Measurements from ENCODE around the gene FGFR3. TPM values are rescaled to one million over a fixed set of nuclear protein-coding genes. Genes with fewer than 3 reads are reported as not detected.

Gene FGFR3
- polyA plus RNA-seq, 1 donor from 2014 or later = 0.48 TPM

DNA sequence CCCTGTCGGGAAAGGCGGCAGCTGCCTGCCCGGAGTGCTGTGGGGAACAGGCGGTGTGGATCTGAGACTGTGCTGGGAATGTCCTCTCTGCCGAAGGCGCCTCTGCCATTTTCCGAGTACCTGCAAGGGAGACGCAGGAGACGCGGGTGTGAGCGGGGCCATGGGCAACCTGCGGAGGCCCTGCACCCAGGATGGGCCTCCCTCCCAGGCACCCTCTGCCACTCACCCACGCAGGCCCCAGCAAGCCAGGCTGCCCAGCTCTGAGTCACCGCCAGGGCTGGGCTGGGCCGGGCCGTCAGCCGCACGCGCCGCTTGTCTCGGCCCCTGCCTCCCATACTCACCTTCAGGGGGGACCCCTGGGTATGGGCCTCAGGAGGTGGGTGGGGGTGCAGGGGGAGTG, 3.5 kb upstream of the FGFR3 start:
- no peaks in the 10 kb centered on the region for H3K79me2 ChIP-seq (replicated peaks; ENCODE audit: insufficient read depth, low read length)
- no peak overlapping the region for H3K27ac ChIP-seq (ENCODE audit: low read length)
- no peak overlapping the region for H3K9ac ChIP-seq (ENCODE audit: low read length)
- H2AFZ ChIP-seq (ENCODE audit: low read depth, low read length) = no peak overlapping the region
- H3K27me3 ChIP-seq (ENCODE audit: insufficient read depth, low read depth, low read length) = peaks cover 21% of the 10 kb centered on the region
- no peaks in the 10 kb centered on the region for H3K36me3 ChIP-seq (ENCODE audit: insufficient read depth, low read length)
- H3K4me2 ChIP-seq (ENCODE audit: low read length) = no peak overlapping the region
- no peaks in the 10 kb centered on the region for H4K20me1 ChIP-seq (ENCODE audit: insufficient read depth)
- no peak overlapping the region for H3K4me3 ChIP-seq (ENCODE audit: low read length)
- no peaks in the 10 kb centered on the region for H3F3A ChIP-seq (ENCODE audit: insufficient read depth, low read length, poor library complexity, severe bottlenecking)
- no peaks in the 10 kb centered on the region for H3K9me2 ChIP-seq (ENCODE audit: insufficient read depth, low read length)
- no peaks in the 10 kb centered on the region for H3K9me3 ChIP-seq (ENCODE audit: low read length)
- TF ChIP-seq, protein P1, sequence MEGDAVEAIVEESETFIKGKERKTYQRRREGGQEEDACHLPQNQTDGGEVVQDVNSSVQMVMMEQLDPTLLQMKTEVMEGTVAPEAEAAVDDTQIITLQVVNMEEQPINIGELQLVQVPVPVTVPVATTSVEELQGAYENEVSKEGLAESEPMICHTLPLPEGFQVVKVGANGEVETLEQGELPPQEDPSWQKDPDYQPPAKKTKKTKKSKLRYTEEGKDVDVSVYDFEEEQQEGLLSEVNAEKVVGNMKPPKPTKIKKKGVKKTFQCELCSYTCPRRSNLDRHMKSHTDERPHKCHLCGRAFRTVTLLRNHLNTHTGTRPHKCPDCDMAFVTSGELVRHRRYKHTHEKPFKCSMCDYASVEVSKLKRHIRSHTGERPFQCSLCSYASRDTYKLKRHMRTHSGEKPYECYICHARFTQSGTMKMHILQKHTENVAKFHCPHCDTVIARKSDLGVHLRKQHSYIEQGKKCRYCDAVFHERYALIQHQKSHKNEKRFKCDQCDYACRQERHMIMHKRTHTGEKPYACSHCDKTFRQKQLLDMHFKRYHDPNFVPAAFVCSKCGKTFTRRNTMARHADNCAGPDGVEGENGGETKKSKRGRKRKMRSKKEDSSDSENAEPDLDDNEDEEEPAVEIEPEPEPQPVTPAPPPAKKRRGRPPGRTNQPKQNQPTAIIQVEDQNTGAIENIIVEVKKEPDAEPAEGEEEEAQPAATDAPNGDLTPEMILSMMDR (IDR thresholded peaks at IDR 0.05; ENCODE audit: poor library complexity, severe bottlenecking) = no peak
- TF ChIP-seq EZH2 (IDR thresholded peaks at IDR 0.05; ENCODE audit: borderline replicate concordance, insufficient read depth, low read length, poor library complexity, severe bottlenecking) (no peak), TAF1 (IDR thresholded peaks at IDR 0.05; ENCODE audit: low read depth) (no peak), POLR2AphosphoS5 (IDR thresholded peaks at IDR 0.05) (no peak), RAD21 (conservative IDR thresholded peaks at IDR 0.05) (no peak), EP300 (conservative IDR thresholded peaks at IDR 0.05; ENCODE audit: poor library complexity, severe bottlenecking) (no peak), SMC3 (conservative IDR thresholded peaks at IDR 0.05; ENCODE audit: poor library complexity) (no peak), MXI1 (conservative IDR thresholded peaks at IDR 0.05; ENCODE audit: poor library complexity, severe bottlenecking) (no peak)
- TF ChIP-seq, protein P2, sequence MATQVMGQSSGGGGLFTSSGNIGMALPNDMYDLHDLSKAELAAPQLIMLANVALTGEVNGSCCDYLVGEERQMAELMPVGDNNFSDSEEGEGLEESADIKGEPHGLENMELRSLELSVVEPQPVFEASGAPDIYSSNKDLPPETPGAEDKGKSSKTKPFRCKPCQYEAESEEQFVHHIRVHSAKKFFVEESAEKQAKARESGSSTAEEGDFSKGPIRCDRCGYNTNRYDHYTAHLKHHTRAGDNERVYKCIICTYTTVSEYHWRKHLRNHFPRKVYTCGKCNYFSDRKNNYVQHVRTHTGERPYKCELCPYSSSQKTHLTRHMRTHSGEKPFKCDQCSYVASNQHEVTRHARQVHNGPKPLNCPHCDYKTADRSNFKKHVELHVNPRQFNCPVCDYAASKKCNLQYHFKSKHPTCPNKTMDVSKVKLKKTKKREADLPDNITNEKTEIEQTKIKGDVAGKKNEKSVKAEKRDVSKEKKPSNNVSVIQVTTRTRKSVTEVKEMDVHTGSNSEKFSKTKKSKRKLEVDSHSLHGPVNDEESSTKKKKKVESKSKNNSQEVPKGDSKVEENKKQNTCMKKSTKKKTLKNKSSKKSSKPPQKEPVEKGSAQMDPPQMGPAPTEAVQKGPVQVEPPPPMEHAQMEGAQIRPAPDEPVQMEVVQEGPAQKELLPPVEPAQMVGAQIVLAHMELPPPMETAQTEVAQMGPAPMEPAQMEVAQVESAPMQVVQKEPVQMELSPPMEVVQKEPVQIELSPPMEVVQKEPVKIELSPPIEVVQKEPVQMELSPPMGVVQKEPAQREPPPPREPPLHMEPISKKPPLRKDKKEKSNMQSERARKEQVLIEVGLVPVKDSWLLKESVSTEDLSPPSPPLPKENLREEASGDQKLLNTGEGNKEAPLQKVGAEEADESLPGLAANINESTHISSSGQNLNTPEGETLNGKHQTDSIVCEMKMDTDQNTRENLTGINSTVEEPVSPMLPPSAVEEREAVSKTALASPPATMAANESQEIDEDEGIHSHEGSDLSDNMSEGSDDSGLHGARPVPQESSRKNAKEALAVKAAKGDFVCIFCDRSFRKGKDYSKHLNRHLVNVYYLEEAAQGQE (IDR thresholded peaks at IDR 0.05; ENCODE audit: borderline replicate concordance) = no peak

DNA sequence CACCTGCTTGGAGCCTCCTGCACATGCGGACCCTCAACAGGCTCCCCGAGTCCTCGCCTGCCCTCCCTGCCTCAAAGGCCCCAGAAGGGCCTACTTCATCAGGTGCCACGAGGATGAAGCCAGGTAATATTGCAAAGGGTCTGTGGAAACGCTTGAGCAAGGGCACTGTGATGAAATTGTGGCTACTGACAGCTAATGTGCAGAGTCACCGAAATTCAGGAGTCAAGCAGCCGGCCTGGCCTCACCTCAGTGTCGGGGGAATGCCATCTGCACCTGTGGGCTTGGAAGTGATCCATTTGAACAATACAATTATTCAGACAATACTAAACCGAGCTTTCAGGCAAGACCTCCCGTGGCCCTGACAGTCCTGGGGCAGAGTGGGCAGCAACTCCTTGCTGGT, 3.1 kb upstream of the FGFR3 start:
- Histone ChIP-seq H3K79me2 (replicated peaks; ENCODE audit: insufficient read depth, low read length) (no peaks in the 10 kb centered on the region), H3K27ac (ENCODE audit: low read length) (no peak overlapping the region), H3K9ac (ENCODE audit: low read length) (no peak overlapping the region), H3K9me2 (ENCODE audit: insufficient read depth, low read length) (no peaks in the 10 kb centered on the region), H3K4me3 (ENCODE audit: low read length) (no peak overlapping the region), H3K4me2 (ENCODE audit: low read length) (no peak overlapping the region), H3K36me3 (ENCODE audit: insufficient read depth, low read length) (no peaks in the 10 kb centered on the region), H3K9me3 (ENCODE audit: low read length) (no peaks in the 10 kb centered on the region), H3K27me3 (ENCODE audit: insufficient read depth, low read depth, low read length) (peaks cover 25% of the 10 kb centered on the region), H3F3A (ENCODE audit: insufficient read depth, low read length, poor library complexity, severe bottlenecking) (no peaks in the 10 kb centered on the region), H4K20me1 (ENCODE audit: insufficient read depth) (no peaks in the 10 kb centered on the region), H2AFZ (ENCODE audit: low read depth, low read length) (no peak overlapping the region)
- TF ChIP-seq SMC3 (conservative IDR thresholded peaks at IDR 0.05; ENCODE audit: poor library complexity) (no peak), EP300 (conservative IDR thresholded peaks at IDR 0.05; ENCODE audit: poor library complexity, severe bottlenecking) (no peak), MXI1 (conservative IDR thresholded peaks at IDR 0.05; ENCODE audit: poor library complexity, severe bottlenecking) (no peak), POLR2AphosphoS5 (IDR thresholded peaks at IDR 0.05) (no peak), RAD21 (conservative IDR thresholded peaks at IDR 0.05) (no peak), EZH2 (IDR thresholded peaks at IDR 0.05; ENCODE audit: borderline replicate concordance, insufficient read depth, low read length, poor library complexity, severe bottlenecking) (no peak), TAF1 (IDR thresholded peaks at IDR 0.05; ENCODE audit: low read depth) (no peak)
- TF ChIP-seq, protein P2 (IDR thresholded peaks at IDR 0.05; ENCODE audit: borderline replicate concordance) = no peak
- TF ChIP-seq, protein P1 (IDR thresholded peaks at IDR 0.05; ENCODE audit: poor library complexity, severe bottlenecking) = no peak
